CD14-positive monocyte (primary cell): ENCODE data around the gene KIF3C. TPM values are rescaled to one million over a fixed set of nuclear protein-coding genes. Genes with fewer than 3 reads are reported as not detected.
"Not testable (repeated sequence)": the region's sequence is repeated elsewhere in the genome, so short reads cannot be mapped to it uniquely, and the experiment has no call there.

Experiments
- DNase-seq, 3 donors: peaks; one replicate each; pipeline ENCODE4 v3.0.0-alpha.2; 2011 to 2022
- H2AFZ ChIP-seq: 2 replicates; pipeline ENCODE4 v1.6.0; 2012; ENCODE audit warnings: mild to moderate bottlenecking, low read depth, low read length, inconsistent platforms; ENCODE audit not compliant: insufficient read depth, poor library complexity, severe bottlenecking
- H3K27ac ChIP-seq, 2 donors: 1 replicate in 1 of 2; 2 replicates in 1 of 2; pipeline ENCODE4 v1.5.1; 2012 to 2013; ENCODE audit warnings: low read length in 2 of 2, control low read depth in 1 of 2, inconsistent platforms in 1 of 2, low read depth in 1 of 2, mild to moderate bottlenecking in 1 of 2
- H3K27me3 ChIP-seq, 2 donors: one replicate each; pipeline versions ENCODE4 v1.6.0 to v1.6.1; 2011 to 2013; ENCODE audit warnings: low read length in 2 of 2; ENCODE audit not compliant: control insufficient read depth in 2 of 2, insufficient read depth in 2 of 2
- H3K36me3 ChIP-seq, 2 donors: replicated peaks in 1 of 2; 1 replicate in 1 of 2; 2 replicates in 1 of 2; pipeline versions ENCODE4 v1.5.1 to v1.6.1; 2012 to 2013; ENCODE audit warnings: low read length in 2 of 2, control low read depth in 1 of 2, inconsistent platforms in 1 of 2, mild to moderate bottlenecking in 1 of 2; ENCODE audit not compliant: insufficient read depth in 2 of 2, control insufficient read depth in 1 of 2
- H3K4me1 ChIP-seq, 2 donors: 1 replicate in 1 of 2; 2 replicates in 1 of 2; pipeline versions ENCODE4 v1.5.1 to v1.6.1; 2012 to 2013; ENCODE audit warnings: low read length in 2 of 2, control low read depth in 1 of 2, inconsistent platforms in 1 of 2, mild to moderate bottlenecking in 1 of 2, moderate library complexity in 1 of 2; ENCODE audit not compliant: insufficient read depth in 2 of 2, control insufficient read depth in 1 of 2
- H3K4me2 ChIP-seq: replicated peaks from 2 replicates; pipeline ENCODE3; 2012; ENCODE audit warnings: low read length, moderate library complexity, mild to moderate bottlenecking; ENCODE audit not compliant: poor library complexity, severe bottlenecking; ENCODE audit errors: extremely low read depth
- H3K4me3 ChIP-seq, 3 experiments: fragments of 200-600 bp in 1 of 3; sonication (generic) in 1 of 3; replicated peaks in 1 of 3; 1 replicate in 2 of 3; 2 replicates in 1 of 3; pipeline ENCODE4 v1.5.1; 2011 to 2013; ENCODE audit warnings: low read length in 3 of 3, mild to moderate bottlenecking in 3 of 3, control low read depth in 2 of 3, low read depth in 2 of 3, inconsistent platforms in 1 of 3, moderate library complexity in 1 of 3
- H3K79me2 ChIP-seq: 2 replicates; pipeline ENCODE4 v1.6.0; 2012; ENCODE audit warnings: mild to moderate bottlenecking, control low read depth, inconsistent platforms, low read length, moderate library complexity; ENCODE audit not compliant: insufficient read depth
- H3K9ac ChIP-seq: 2 replicates; pipeline ENCODE4 v1.6.0; 2017; ENCODE audit warnings: low read length, mild to moderate bottlenecking; ENCODE audit not compliant: insufficient read depth, poor library complexity, severe bottlenecking
- H3K9me3 ChIP-seq, 2 donors: replicated peaks in 1 of 2; 1 replicate in 1 of 2; 2 replicates in 1 of 2; pipeline versions ENCODE4 v1.5.1 to v1.6.1; 2012 to 2013; ENCODE audit warnings: low read length in 2 of 2, control low read depth in 1 of 2; ENCODE audit not compliant: control insufficient read depth in 1 of 2, insufficient read depth in 1 of 2
- H4K20me1 ChIP-seq: 2 replicates; pipeline ENCODE4 v1.6.0; 2012; ENCODE audit warnings: mild to moderate bottlenecking, low read length, control low read depth, moderate library complexity; ENCODE audit not compliant: insufficient read depth
- H3K27ac Mint-ChIP-seq, 7 donors: one replicate each; pipeline ENCODE4 v1.8.0; 2020; ENCODE audit warnings: mild to moderate bottlenecking in 7 of 7, mixed read lengths in 7 of 7, moderate library complexity in 6 of 7, inconsistent platforms in 2 of 7
- H3K27me3 Mint-ChIP-seq, 3 donors: one replicate each; pipeline ENCODE4 v1.8.0; 2021 to 2022; ENCODE audit warnings: low read depth in 3 of 3, mild to moderate bottlenecking in 3 of 3, mixed read lengths in 3 of 3, moderate library complexity in 3 of 3, inconsistent platforms in 1 of 3
- H3K36me3 Mint-ChIP-seq, 2 donors: one replicate each; pipeline ENCODE4 v1.8.0; 2020; ENCODE audit warnings: mixed read lengths in 2 of 2, inconsistent platforms in 1 of 2, mild to moderate bottlenecking in 1 of 2
- H3K4me1 Mint-ChIP-seq: one replicate; pipeline ENCODE4 v1.8.0; 2020; ENCODE audit warnings: mild to moderate bottlenecking, mixed read lengths
- H3K4me3 Mint-ChIP-seq, 2 donors: one replicate each; pipeline ENCODE4 v1.8.0; 2020; ENCODE audit warnings: mild to moderate bottlenecking in 2 of 2, mixed read lengths in 2 of 2, moderate library complexity in 1 of 2
- H3K9me3 Mint-ChIP-seq, 7 donors: one replicate each; pipeline ENCODE4 v1.8.0; 2020 to 2022; ENCODE audit warnings: mixed read lengths in 7 of 7, mild to moderate bottlenecking in 6 of 7, moderate library complexity in 6 of 7, inconsistent platforms in 2 of 7
- WGBS: methylation state at CpG from one replicate; pipeline ENCODE4 v1.1.5; 2013; ENCODE audit warnings: missing lambda C conversion rate; ENCODE audit not compliant: insufficient coverage; 5-methylcytosine and 5-hydroxymethylcytosine counted together
- intact Hi-C, 2 donors: fragments of 100-400 bp; cut with micrococcal nuclease; formaldehyde crosslinking; loops; one replicate each; pipeline versions ENCODE4 v1.15.0 to v1.15.1; 2023
- polyA plus RNA-seq, 3 donors: library from polyadenylated mRNA; depleted of rRNA in 1 of 3; unstranded in 2 of 3; stranded (reverse) in 1 of 3; fragments of 300-500 nt in 2 of 3; fragments of >200 nt in 1 of 3; fragmentation: Illumina TruSeq in 2 of 3; gene quantifications; 1 replicate in 2 of 3; 2 replicates in 1 of 3; pipeline ENCODE4 v1.2.3, GENCODE V29; 2012 to 2021
- TF ChIP-seq, protein P1 (sequence below): fragments of 200-600 bp; IDR thresholded peaks from one replicate; pipeline ENCODE4 v1.8.0; 2022; ENCODE audit warnings: antibody characterized with exemption, mild to moderate bottlenecking

KIF3C gene
- polyA plus RNA-seq, 3 donors = 0.28 to 0.97 (median 0.47) TPM

DNA sequence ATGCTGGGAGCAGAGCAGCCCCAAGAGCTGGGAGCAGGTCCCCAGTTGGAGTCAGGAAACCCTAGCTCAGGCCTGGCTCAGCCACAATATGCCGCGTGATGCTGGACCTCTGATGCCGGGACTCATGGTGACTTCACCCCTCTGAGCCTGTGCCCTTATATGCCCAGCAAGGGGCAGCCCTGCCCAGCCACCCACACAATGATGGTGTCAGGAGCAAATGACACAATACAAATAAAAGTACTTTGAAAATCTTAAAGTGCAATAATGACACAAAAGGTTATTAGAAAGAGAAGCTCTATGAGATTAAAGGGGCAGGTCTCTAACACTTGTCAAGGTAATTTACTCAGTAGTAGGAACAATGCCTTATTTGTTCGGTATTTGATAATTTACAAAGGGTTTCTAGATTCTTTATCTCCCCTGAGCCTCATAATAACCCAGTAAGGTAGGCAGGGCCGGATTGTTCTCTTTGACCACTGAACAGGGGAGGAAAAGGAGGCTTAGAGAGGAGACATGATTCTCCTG is 18.3 kb upstream of the KIF3C start:
- Mint-ChIP-seq H3K9me3 (peaks cover 0 to 4% (median 0%) of the 10 kb centered on the region in 7 donors), H3K36me3 (no peaks in the 10 kb centered on the region), H3K4me3 (no peak overlapping the region), H3K27me3 (peaks cover 0 to 4% (median 4%) of the 10 kb centered on the region in 3 donors), H3K27ac (peak overlapping the region in 4 of 7 donors; percentile 15 to 100 (median 90)), H3K4me1 (peaks cover 69% of the 10 kb centered on the region)
- intact Hi-C loops = loop anchor here in 1 of 2 donors (5.0 kb wide), 1 partner anchor 67 kb away; no protein-coding TSS in a partner anchor
- peak overlapping the region in 1 of 2 donors; percentile 28 for H3K27ac ChIP-seq
- no peaks in the 10 kb centered on the region for H3K36me3 ChIP-seq
- no peak overlapping the region for H3K4me3 ChIP-seq
- peaks cover 62 to 80% of the 10 kb centered on the region in 2 donors for H3K4me1 ChIP-seq
- H3K4me2 ChIP-seq = no peak overlapping the region
- DNase-seq = peak in 2 of 3 donors; percentile 34 to 63
- WGBS = 69% methylated on average over 3 of the region's 5 CpGs
- H3K79me2 ChIP-seq = no peaks in the 10 kb centered on the region
- H3K9me3 ChIP-seq = no peaks in the 10 kb centered on the region
- H2AFZ ChIP-seq = no peak overlapping the region
- no peak overlapping the region for H3K9ac ChIP-seq
- no peaks in the 10 kb centered on the region for H4K20me1 ChIP-seq
- TF ChIP-seq, protein P1, sequence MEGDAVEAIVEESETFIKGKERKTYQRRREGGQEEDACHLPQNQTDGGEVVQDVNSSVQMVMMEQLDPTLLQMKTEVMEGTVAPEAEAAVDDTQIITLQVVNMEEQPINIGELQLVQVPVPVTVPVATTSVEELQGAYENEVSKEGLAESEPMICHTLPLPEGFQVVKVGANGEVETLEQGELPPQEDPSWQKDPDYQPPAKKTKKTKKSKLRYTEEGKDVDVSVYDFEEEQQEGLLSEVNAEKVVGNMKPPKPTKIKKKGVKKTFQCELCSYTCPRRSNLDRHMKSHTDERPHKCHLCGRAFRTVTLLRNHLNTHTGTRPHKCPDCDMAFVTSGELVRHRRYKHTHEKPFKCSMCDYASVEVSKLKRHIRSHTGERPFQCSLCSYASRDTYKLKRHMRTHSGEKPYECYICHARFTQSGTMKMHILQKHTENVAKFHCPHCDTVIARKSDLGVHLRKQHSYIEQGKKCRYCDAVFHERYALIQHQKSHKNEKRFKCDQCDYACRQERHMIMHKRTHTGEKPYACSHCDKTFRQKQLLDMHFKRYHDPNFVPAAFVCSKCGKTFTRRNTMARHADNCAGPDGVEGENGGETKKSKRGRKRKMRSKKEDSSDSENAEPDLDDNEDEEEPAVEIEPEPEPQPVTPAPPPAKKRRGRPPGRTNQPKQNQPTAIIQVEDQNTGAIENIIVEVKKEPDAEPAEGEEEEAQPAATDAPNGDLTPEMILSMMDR = peak; percentile 34
- no peaks in the 10 kb centered on the region for H3K27me3 ChIP-seq

DNA sequence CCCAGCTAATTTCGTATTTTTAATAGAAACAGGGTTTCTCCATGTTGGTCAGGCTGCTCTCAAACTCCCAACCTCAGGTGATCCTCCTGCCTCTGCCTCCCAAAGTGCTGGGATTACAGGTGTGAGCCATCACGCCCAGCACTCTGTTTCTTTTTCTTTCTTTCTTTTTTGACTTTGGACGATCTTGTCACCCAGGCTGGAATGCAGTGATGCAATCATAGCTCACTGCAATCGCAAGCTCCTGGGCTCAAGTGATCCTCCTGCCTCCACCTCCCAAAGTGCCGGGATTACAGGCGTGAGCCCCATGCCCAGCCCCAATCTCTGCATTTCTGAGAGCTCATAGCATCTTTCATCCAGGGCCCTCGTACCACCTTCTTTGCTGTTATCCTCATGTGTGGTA is 17.1 kb upstream of the KIF3C start:
- not testable (repeated sequence) for H3K36me3 Mint-ChIP-seq, H3K9ac ChIP-seq, H3K4me2 ChIP-seq, H3K9me3 ChIP-seq, H3K79me2 ChIP-seq, H3K36me3 ChIP-seq, H2AFZ ChIP-seq, H3K9me3 Mint-ChIP-seq, H3K4me3 ChIP-seq, DNase-seq, H3K27ac ChIP-seq, H3K4me3 Mint-ChIP-seq, H3K27me3 Mint-ChIP-seq, H4K20me1 ChIP-seq, H3K27me3 ChIP-seq
- peaks cover 61 to 68% of the 10 kb centered on the region in 2 donors for H3K4me1 ChIP-seq
- intact Hi-C loops = loop anchor here in 1 of 2 donors (5.0 kb wide), 1 partner anchor 33 kb away; the partner anchor contains the start of gene RAB10
- Mint-ChIP-seq H3K27ac (peak overlapping the region in 4 of 7 donors; percentile 31 to 83 (median 63)), H3K4me1 (peaks cover 58% of the 10 kb centered on the region)
- 56% methylated on average over 4 of the region's 7 CpGs for WGBS

DNA sequence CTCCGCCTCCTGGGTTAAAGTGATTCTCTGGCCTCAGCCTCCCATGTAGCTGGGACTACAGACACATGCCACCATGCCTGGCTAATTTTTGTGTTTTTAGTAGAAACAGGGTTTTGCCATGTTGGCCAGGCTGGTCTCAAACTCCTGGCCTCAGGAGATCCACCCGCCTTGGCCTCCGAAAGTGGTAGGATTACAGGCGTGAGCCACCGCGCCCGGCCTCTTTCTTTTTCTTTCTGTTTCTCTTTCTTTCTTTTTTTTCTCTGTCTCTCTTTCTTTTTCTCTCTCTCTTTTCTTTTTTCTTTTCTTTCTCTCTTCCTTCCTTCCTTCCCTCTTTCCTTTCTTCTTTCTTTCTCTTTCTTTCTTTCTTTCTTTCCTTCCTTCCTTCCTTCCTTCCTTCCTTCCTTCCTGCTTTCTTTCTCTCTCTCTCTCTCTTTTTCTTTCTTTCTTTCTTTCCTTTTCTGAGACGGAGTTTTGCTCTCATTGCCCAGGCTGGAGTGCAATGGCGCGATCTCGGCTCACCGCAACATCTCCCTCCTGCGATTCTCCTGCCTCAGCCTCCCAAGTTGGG is 16.6 kb upstream of the KIF3C start:
- H3K9me3 ChIP-seq, H3K36me3 Mint-ChIP-seq, H3K9me3 Mint-ChIP-seq, H3K9ac ChIP-seq, H4K20me1 ChIP-seq, H3K4me2 ChIP-seq, H3K36me3 ChIP-seq, H3K27me3 ChIP-seq, H3K27ac ChIP-seq, H3K4me3 ChIP-seq, H3K27me3 Mint-ChIP-seq, DNase-seq, H3K79me2 ChIP-seq, H2AFZ ChIP-seq: not testable (repeated sequence)
- H3K4me1 ChIP-seq = peaks cover 57 to 65% of the 10 kb centered on the region in 2 donors
- Mint-ChIP-seq H3K27ac (peak overlapping the region in 4 of 7 donors; percentile 31 to 83 (median 62)), H3K4me3 (peak overlapping the region in 1 of 2 donors; percentile 53), H3K4me1 (peaks cover 57% of the 10 kb centered on the region)
- intact Hi-C loops = loop anchor here in 1 of 2 donors (5.0 kb wide), 1 partner anchor 33 kb away; the partner anchor contains the start of gene RAB10
- WGBS = 100% methylated on average over 3 of the region's 13 CpGs
